ENCODE data around the gene JMJD1C. TPM values are rescaled to one million over a fixed set of nuclear protein-coding genes. Genes with fewer than 3 reads are reported as not detected.

Gene JMJD1C
- total and polyA plus RNA-seq, 10 of the 15 experiments (the other 5 are each of a cell fraction or from before 2014, with no cell fraction given) = 31.2 to 83.3 (median 49.5) TPM

DNA sequence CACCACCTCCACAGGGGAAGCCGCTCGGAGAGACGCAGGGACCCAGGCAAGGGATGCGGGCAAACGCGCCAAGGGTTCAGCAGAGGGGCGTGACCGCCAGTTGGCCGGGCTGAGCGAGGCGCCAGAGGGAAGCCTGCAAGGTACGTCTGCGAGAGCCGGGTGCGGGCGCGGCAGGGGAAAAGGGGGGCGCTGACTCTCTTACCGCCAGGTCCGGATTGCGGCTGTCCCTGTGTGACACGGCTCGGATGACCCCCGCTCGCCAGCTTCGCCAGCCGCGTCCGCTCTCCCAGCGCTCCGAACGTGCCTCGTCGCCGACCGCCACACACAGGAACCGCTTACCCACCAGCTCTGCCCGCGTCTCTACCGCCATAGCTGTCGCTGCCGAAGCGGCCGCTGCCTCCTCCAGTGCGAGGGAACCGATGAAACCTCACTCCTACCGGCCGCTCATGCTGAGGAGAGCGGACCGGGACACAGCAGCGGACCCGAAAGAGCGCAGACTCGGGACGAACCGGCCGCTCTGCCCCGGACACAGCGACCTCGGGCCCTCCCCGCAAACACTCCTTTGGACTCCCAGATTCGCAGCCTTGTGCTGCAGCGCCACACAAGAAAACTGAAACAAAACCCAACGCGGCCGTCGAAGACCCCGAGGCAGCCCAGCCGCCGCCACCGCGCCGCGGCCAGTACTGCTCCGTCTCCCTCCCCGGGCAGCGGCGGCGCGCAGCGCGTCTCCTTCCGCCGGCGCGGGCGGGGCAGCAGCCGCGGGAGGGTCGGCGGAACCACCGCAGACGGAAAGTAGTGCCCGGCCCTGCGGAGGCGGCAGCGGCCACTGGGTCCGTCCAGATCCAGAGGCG is at the start of gene JMJD1C (continued):
- TF ChIP-seq CBX3 (IDR thresholded peaks at IDR 0.05; ENCODE audit: borderline replicate concordance, low read depth) (no peak), EGR1 (IDR thresholded peaks at IDR 0.05; ENCODE audit: borderline replicate concordance in 1 of 2, low read depth in 2 of 2, low read length in 2 of 2) (peak in 1 of 2 experiments; percentile 82; a peak in 2 of 3 replicates), ZSCAN29 (IDR thresholded peaks at IDR 0.05) (peak; percentile 47; the same call in 1 of the 2 replicates), CHD2 (IDR thresholded peaks at IDR 0.05; ENCODE audit: borderline replicate concordance, low read depth, low read length) (peak; percentile 87; the same call in 1 of the 2 replicates), ZNF217 (IDR thresholded peaks at IDR 0.05) (0 out of 2 replicates have a peak, but pooled peaks have one; percentile 52), KLF5 (IDR thresholded peaks at IDR 0.05; ENCODE audit: partially characterized antibody) (peak; percentile 59), TCF3 (IDR thresholded peaks at IDR 0.05; ENCODE audit: borderline replicate concordance, insufficient read depth, low read depth, low read length) (peak; percentile 57; the same call in 1 of the 2 replicates), CBX5 (IDR thresholded peaks at IDR 0.05; ENCODE audit: low read depth) (peak; percentile 82; the same call in 1 of the 2 replicates)
- TF ChIP-seq, protein P1, sequence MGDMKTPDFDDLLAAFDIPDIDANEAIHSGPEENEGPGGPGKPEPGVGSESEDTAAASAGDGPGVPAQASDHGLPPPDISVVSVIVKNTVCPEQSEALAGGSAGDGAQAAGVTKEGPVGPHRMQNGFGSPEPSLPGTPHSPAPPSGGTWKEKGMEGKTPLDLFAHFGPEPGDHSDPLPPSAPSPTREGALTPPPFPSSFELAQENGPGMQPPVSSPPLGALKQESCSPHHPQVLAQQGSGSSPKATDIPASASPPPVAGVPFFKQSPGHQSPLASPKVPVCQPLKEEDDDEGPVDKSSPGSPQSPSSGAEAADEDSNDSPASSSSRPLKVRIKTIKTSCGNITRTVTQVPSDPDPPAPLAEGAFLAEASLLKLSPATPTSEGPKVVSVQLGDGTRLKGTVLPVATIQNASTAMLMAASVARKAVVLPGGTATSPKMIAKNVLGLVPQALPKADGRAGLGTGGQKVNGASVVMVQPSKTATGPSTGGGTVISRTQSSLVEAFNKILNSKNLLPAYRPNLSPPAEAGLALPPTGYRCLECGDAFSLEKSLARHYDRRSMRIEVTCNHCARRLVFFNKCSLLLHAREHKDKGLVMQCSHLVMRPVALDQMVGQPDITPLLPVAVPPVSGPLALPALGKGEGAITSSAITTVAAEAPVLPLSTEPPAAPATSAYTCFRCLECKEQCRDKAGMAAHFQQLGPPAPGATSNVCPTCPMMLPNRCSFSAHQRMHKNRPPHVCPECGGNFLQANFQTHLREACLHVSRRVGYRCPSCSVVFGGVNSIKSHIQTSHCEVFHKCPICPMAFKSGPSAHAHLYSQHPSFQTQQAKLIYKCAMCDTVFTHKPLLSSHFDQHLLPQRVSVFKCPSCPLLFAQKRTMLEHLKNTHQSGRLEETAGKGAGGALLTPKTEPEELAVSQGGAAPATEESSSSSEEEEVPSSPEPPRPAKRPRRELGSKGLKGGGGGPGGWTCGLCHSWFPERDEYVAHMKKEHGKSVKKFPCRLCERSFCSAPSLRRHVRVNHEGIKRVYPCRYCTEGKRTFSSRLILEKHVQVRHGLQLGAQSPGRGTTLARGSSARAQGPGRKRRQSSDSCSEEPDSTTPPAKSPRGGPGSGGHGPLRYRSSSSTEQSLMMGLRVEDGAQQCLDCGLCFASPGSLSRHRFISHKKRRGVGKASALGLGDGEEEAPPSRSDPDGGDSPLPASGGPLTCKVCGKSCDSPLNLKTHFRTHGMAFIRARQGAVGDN (IDR thresholded peaks at IDR 0.05) = peak; percentile 70; the same call in 1 of the 2 replicates
- TF ChIP-seq, protein P2, sequence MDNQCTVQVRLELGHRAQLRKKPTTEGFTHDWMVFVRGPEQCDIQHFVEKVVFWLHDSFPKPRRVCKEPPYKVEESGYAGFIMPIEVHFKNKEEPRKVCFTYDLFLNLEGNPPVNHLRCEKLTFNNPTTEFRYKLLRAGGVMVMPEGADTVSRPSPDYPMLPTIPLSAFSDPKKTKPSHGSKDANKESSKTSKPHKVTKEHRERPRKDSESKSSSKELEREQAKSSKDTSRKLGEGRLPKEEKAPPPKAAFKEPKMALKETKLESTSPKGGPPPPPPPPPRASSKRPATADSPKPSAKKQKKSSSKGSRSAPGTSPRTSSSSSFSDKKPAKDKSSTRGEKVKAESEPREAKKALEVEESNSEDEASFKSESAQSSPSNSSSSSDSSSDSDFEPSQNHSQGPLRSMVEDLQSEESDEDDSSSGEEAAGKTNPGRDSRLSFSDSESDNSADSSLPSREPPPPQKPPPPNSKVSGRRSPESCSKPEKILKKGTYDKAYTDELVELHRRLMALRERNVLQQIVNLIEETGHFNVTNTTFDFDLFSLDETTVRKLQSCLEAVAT (IDR thresholded peaks at IDR 0.05) = no peak
- TF ChIP-seq, protein P3, sequence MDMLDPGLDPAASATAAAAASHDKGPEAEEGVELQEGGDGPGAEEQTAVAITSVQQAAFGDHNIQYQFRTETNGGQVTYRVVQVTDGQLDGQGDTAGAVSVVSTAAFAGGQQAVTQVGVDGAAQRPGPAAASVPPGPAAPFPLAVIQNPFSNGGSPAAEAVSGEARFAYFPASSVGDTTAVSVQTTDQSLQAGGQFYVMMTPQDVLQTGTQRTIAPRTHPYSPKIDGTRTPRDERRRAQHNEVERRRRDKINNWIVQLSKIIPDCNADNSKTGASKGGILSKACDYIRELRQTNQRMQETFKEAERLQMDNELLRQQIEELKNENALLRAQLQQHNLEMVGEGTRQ (IDR thresholded peaks at IDR 0.05; ENCODE audit: borderline replicate concordance, low read depth, low read length) = no peak
- TF ChIP-seq, protein P4, sequence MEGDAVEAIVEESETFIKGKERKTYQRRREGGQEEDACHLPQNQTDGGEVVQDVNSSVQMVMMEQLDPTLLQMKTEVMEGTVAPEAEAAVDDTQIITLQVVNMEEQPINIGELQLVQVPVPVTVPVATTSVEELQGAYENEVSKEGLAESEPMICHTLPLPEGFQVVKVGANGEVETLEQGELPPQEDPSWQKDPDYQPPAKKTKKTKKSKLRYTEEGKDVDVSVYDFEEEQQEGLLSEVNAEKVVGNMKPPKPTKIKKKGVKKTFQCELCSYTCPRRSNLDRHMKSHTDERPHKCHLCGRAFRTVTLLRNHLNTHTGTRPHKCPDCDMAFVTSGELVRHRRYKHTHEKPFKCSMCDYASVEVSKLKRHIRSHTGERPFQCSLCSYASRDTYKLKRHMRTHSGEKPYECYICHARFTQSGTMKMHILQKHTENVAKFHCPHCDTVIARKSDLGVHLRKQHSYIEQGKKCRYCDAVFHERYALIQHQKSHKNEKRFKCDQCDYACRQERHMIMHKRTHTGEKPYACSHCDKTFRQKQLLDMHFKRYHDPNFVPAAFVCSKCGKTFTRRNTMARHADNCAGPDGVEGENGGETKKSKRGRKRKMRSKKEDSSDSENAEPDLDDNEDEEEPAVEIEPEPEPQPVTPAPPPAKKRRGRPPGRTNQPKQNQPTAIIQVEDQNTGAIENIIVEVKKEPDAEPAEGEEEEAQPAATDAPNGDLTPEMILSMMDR (IDR thresholded peaks at IDR 0.05 in 2 of 3, conservative IDR thresholded peaks at IDR 0.05 in 1 of 3; ENCODE audit: control insufficient read depth in 2 of 3, extremely low read depth in 1 of 3, insufficient read depth in 1 of 3, low read depth in 3 of 3, low read length in 3 of 3) = 0 out of 6 replicates have a peak, but pooled peaks of 1 of the 3 experiments have one; percentile 9
- TF ChIP-seq, protein P5, sequence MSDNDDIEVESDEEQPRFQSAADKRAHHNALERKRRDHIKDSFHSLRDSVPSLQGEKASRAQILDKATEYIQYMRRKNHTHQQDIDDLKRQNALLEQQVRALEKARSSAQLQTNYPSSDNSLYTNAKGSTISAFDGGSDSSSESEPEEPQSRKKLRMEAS (IDR thresholded peaks at IDR 0.05; ENCODE audit: low read depth, low read length) = peak; percentile 9; the same call in 1 of the 2 replicates
- TF ChIP-seq, protein P6, sequence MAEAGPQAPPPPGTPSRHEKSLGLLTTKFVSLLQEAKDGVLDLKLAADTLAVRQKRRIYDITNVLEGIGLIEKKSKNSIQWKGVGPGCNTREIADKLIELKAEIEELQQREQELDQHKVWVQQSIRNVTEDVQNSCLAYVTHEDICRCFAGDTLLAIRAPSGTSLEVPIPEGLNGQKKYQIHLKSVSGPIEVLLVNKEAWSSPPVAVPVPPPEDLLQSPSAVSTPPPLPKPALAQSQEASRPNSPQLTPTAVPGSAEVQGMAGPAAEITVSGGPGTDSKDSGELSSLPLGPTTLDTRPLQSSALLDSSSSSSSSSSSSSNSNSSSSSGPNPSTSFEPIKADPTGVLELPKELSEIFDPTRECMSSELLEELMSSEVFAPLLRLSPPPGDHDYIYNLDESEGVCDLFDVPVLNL (IDR thresholded peaks at IDR 0.05; ENCODE audit: low read depth, low read length) = no peak
- TF ChIP-seq, protein P7, sequence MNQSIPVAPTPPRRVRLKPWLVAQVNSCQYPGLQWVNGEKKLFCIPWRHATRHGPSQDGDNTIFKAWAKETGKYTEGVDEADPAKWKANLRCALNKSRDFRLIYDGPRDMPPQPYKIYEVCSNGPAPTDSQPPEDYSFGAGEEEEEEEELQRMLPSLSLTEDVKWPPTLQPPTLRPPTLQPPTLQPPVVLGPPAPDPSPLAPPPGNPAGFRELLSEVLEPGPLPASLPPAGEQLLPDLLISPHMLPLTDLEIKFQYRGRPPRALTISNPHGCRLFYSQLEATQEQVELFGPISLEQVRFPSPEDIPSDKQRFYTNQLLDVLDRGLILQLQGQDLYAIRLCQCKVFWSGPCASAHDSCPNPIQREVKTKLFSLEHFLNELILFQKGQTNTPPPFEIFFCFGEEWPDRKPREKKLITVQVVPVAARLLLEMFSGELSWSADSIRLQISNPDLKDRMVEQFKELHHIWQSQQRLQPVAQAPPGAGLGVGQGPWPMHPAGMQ (IDR thresholded peaks at IDR 0.05; ENCODE audit: borderline replicate concordance) = 0 out of 2 replicates have a peak, but pooled peaks have one; percentile 27

All from GM12878 (cell line).